Neural cell (in vitro differentiated cells): ENCODE measurements around the gene GPR22. TPM values are rescaled to one million over a fixed set of nuclear protein-coding genes. Genes with fewer than 3 reads are reported as not detected.

Source experiments
- H2AFZ ChIP-seq: fragments of 200-600, 300-800 bp; sonication (generic), shearing (Covaris generic); 2 replicates; pipeline ENCODE4 v1.6.0; 2014; ENCODE audit warnings: low read depth, mild to moderate bottlenecking, antibody characterized with exemption, low read length, moderate library complexity
- H3F3A ChIP-seq: fragments of 200-600 bp; shearing (Covaris generic); 2 replicates; pipeline ENCODE4 v1.6.1; 2016; ENCODE audit warnings: mild to moderate bottlenecking, moderate library complexity, mixed read lengths, antibody characterized with exemption, low read length; ENCODE audit not compliant: insufficient read depth, poor library complexity, severe bottlenecking
- H3K27ac ChIP-seq: fragments of 200-600, 300-800 bp; sonication (generic), shearing (Covaris generic); 2 replicates; pipeline ENCODE4 v1.5.1; 2014; ENCODE audit warnings: mild to moderate bottlenecking, low read length, moderate library complexity
- H3K27me3 ChIP-seq: fragments of 300-800, 200-600 bp; sonication (generic), shearing (Covaris generic); 2 replicates; pipeline ENCODE4 v1.6.0; 2014; ENCODE audit warnings: mild to moderate bottlenecking, low read depth, low read length, moderate library complexity; ENCODE audit not compliant: insufficient read depth
- H3K36me3 ChIP-seq: fragments of 300-800, 200-600 bp; sonication (generic), shearing (Covaris generic); 2 replicates; pipeline ENCODE4 v1.5.1; 2014; ENCODE audit warnings: mild to moderate bottlenecking, antibody characterized with exemption, low read length, moderate library complexity; ENCODE audit not compliant: insufficient read depth
- H3K4me2 ChIP-seq: fragments of 300-800, 200-600 bp; sonication (generic), shearing (Covaris generic); 2 replicates; pipeline ENCODE4 v1.6.0; 2014; ENCODE audit warnings: mild to moderate bottlenecking, low read length
- H3K4me3 ChIP-seq: fragments of 300-800, 200-600 bp; sonication (generic), shearing (Covaris generic); 2 replicates; pipeline ENCODE4 v1.5.1; 2014; ENCODE audit warnings: mild to moderate bottlenecking, low read length, moderate library complexity
- H3K79me2 ChIP-seq: fragments of 200-600 bp; shearing (Covaris generic); replicated peaks from 2 replicates; pipeline ENCODE4 v1.6.0; 2014; ENCODE audit warnings: mild to moderate bottlenecking, low read length, moderate library complexity; ENCODE audit not compliant: insufficient read depth
- H3K9ac ChIP-seq: fragments of 300-800, 200-600 bp; sonication (generic), shearing (Covaris generic); 2 replicates; pipeline ENCODE4 v1.6.1; 2016; ENCODE audit warnings: mild to moderate bottlenecking, low read length, mixed read lengths
- H3K9me2 ChIP-seq: fragments of 200-600 bp; shearing (Covaris generic); 2 replicates; pipeline ENCODE4 v1.6.1; 2016; ENCODE audit warnings: mild to moderate bottlenecking, low read length, mixed read lengths; ENCODE audit not compliant: insufficient read depth
- H3K9me3 ChIP-seq: fragments of 200-600, 300-800 bp; sonication (generic), shearing (Covaris generic); 2 replicates; pipeline ENCODE4 v1.6.1; 2016; ENCODE audit warnings: mild to moderate bottlenecking, mixed run types, low read length, moderate library complexity, mixed read lengths
- H4K20me1 ChIP-seq: fragments of 200-600 bp; shearing (Covaris generic); 2 replicates; pipeline ENCODE4 v1.6.1; 2016; ENCODE audit warnings: mild to moderate bottlenecking, mixed run types; ENCODE audit not compliant: insufficient read depth
- EP300 ChIP-seq: fragments of 450-650 bp; conservative IDR thresholded peaks from 2 replicates; pipeline ENCODE4 v1.6.1; 2014; ENCODE audit warnings: antibody characterized with exemption, mild to moderate bottlenecking, moderate library complexity; ENCODE audit not compliant: poor library complexity, severe bottlenecking
- EZH2 ChIP-seq: fragments of 200-600, 300-800 bp; shearing (Covaris generic), sonication (generic); IDR thresholded peaks from 2 replicates; pipeline ENCODE4 v1.6.1; 2014; ENCODE audit warnings: antibody characterized with exemption, low read length, borderline replicate concordance, mild to moderate bottlenecking; ENCODE audit not compliant: insufficient read depth, poor library complexity, severe bottlenecking
- MXI1 ChIP-seq: fragments of 450-650 bp; conservative IDR thresholded peaks from 2 replicates; pipeline ENCODE4 v1.6.1; 2014; ENCODE audit warnings: antibody characterized with exemption, mild to moderate bottlenecking; ENCODE audit not compliant: poor library complexity, severe bottlenecking
- POLR2AphosphoS5 ChIP-seq: IDR thresholded peaks from 2 replicates; pipeline ENCODE4 v1.6.1; 2012
- RAD21 ChIP-seq: fragments of 450-650 bp; conservative IDR thresholded peaks from 2 replicates; pipeline ENCODE4 v1.6.1; 2014; ENCODE audit warnings: antibody characterized with exemption, mild to moderate bottlenecking, moderate library complexity
- REST ChIP-seq: IDR thresholded peaks from 2 replicates; pipeline ENCODE4 v1.6.1; 2012; ENCODE audit warnings: borderline replicate concordance
- TAF1 ChIP-seq: IDR thresholded peaks from 2 replicates; pipeline ENCODE4 v1.6.1; 2012; ENCODE audit warnings: low read depth
- polyA minus RNA-seq: library from RNA; depleted of rRNA, polyadenylated mRNA; stranded (reverse); fragments of >200 nt; gene quantifications from 2 replicates; pipeline ENCODE4 v1.2.3, GENCODE V29; 2014
- polyA plus RNA-seq: library from polyadenylated mRNA; depleted of rRNA; stranded (reverse); fragments of >200 nt; gene quantifications from 2 replicates; pipeline ENCODE4 v1.2.3, GENCODE V29; 2014
- TF ChIP-seq, protein P1 (sequence below): fragments of 450-650 bp; IDR thresholded peaks from 2 replicates; pipeline ENCODE4 v1.5.1; 2014; ENCODE audit warnings: antibody characterized with exemption, mild to moderate bottlenecking, moderate library complexity; ENCODE audit not compliant: poor library complexity, severe bottlenecking

The GPR22 gene
- polyA plus RNA-seq = 44.3 and 64.1 TPM in 2 replicates
- 76.4 and 78.5 TPM in 2 replicates for polyA minus RNA-seq

DNA sequence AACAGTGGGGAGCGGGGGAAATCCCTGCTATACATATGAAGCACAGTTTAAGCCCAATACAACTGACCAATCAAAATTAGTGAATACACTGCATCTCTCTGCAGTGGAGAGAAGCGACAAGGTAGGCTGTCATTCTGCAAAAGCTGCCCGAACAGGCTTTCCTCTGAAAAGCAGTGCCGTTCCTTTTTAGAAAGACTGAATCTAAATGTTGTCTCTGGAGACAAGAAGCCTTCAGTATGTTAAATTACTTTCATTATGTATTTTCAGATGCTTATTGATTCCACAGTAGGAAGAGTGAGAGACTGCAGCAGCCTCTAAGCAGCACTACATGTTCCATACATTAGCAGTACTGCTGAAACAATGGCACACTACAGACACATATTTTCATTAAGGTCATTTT lies at the start of gene GPR22:
TSS of gene GPR22 (plus strand) at position 129 of the 400 bp plus-strand sequence. CDS start 4,004 bp downstream, outside the sequence.
- Histone ChIP-seq H3K9me2 (no peaks in the 10 kb centered on the region), H3F3A (no peaks in the 10 kb centered on the region), H3K79me2 (peaks cover 19% of the 10 kb centered on the region), H3K27me3 (no peaks in the 10 kb centered on the region), H3K9ac (peak within 1 kb of the TSS; percentile 63), H3K4me3 (peak within 1 kb of the TSS; percentile 66), H2AFZ (peak within 1 kb of the TSS; percentile 16), H3K36me3 (no peaks in the 10 kb centered on the region), H3K4me2 (peak within 1 kb of the TSS; percentile 72), H4K20me1 (no peaks in the 10 kb centered on the region), H3K27ac (peak within 1 kb of the TSS; percentile 78), H3K9me3 (no peaks in the 10 kb centered on the region)
- TF ChIP-seq MXI1 (no peak), EZH2 (no peak), REST (peak; percentile 46), RAD21 (no peak), POLR2AphosphoS5 (peak; percentile 60), EP300 (peak; percentile 45)

GRCh38 chr7:107427462-107427861 lies 42.4 kb upstream of the GPR22 start:
- TF ChIP-seq, protein P1, sequence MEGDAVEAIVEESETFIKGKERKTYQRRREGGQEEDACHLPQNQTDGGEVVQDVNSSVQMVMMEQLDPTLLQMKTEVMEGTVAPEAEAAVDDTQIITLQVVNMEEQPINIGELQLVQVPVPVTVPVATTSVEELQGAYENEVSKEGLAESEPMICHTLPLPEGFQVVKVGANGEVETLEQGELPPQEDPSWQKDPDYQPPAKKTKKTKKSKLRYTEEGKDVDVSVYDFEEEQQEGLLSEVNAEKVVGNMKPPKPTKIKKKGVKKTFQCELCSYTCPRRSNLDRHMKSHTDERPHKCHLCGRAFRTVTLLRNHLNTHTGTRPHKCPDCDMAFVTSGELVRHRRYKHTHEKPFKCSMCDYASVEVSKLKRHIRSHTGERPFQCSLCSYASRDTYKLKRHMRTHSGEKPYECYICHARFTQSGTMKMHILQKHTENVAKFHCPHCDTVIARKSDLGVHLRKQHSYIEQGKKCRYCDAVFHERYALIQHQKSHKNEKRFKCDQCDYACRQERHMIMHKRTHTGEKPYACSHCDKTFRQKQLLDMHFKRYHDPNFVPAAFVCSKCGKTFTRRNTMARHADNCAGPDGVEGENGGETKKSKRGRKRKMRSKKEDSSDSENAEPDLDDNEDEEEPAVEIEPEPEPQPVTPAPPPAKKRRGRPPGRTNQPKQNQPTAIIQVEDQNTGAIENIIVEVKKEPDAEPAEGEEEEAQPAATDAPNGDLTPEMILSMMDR = no peak
- TF ChIP-seq RAD21 (no peak), TAF1 (no peak), POLR2AphosphoS5 (no peak), EZH2 (no peak), REST (no peak), EP300 (no peak)
- Histone ChIP-seq H3K9me3 (no peaks in the 10 kb centered on the region), H4K20me1 (no peaks in the 10 kb centered on the region), H3K27me3 (no peaks in the 10 kb centered on the region), H3K79me2 (no peaks in the 10 kb centered on the region), H3K4me3 (no peak overlapping the region), H3K27ac (no peak overlapping the region), H3K9me2 (no peaks in the 10 kb centered on the region), H3F3A (no peaks in the 10 kb centered on the region), H3K9ac (no peak overlapping the region), H3K4me2 (no peak overlapping the region), H2AFZ (no peak overlapping the region), H3K36me3 (no peaks in the 10 kb centered on the region)
